Measurements from ENCODE around the gene CACNA1C. TPM values are rescaled to one million over a fixed set of nuclear protein-coding genes. Genes with fewer than 3 reads are reported as not detected.

Gene CACNA1C
- total RNA-seq, 2 experiments from 2014 or later, result 0.69 to 1.4 TPM

DNA sequence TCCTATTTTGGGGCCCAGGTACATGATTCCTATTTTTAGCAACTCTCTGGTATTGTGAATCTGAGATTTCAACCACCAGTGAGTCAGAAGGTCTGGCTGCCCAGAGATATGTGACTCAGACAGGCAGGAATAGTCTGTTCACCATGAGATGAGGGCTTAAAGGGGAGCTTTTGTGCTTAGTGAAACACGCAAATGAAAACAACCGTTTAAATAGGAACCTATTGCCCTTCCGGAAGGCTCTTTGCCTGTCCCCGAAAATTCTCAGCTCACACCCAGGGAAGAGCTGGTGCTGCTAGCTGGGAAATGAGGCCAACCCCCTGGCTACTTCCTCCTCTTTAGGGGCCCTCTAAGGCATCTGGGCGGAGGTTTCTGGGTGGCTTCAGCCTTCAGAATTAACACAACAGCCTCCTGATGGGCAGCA, 283.6 kb downstream of the CACNA1C start:
- Histone ChIP-seq H3K4me2 (ENCODE audit: low read length) (no peak overlapping the region), H3K4me3 (ENCODE audit: low read depth, low read length, poor library complexity, severe bottlenecking) (no peak overlapping the region), H2AFZ (ENCODE audit: low read length) (no peak overlapping the region), H3K79me2 (ENCODE audit: insufficient read depth, low read depth, low read length) (no peaks in the 10 kb centered on the region), H3K4me1 (ENCODE audit: insufficient read depth, low read length, poor library complexity, severe bottlenecking) (no peaks in the 10 kb centered on the region), H3K27ac (ENCODE audit: low read depth, low read length, poor library complexity, severe bottlenecking) (no peak overlapping the region), H3K9me3 (ENCODE audit: low read length) (no peaks in the 10 kb centered on the region), H4K20me1 (ENCODE audit: insufficient read depth, low read length) (no peaks in the 10 kb centered on the region), H3K9me2 (ENCODE audit: insufficient read depth, low read length) (no peaks in the 10 kb centered on the region), H3K36me3 (ENCODE audit: insufficient read depth, low read length) (no peaks in the 10 kb centered on the region)
- no peak for TF ChIP-seq EZH2phosphoT487 (IDR thresholded peaks at IDR 0.05; ENCODE audit: borderline replicate concordance, low read depth, low read length)
- TF ChIP-seq, protein P1, sequence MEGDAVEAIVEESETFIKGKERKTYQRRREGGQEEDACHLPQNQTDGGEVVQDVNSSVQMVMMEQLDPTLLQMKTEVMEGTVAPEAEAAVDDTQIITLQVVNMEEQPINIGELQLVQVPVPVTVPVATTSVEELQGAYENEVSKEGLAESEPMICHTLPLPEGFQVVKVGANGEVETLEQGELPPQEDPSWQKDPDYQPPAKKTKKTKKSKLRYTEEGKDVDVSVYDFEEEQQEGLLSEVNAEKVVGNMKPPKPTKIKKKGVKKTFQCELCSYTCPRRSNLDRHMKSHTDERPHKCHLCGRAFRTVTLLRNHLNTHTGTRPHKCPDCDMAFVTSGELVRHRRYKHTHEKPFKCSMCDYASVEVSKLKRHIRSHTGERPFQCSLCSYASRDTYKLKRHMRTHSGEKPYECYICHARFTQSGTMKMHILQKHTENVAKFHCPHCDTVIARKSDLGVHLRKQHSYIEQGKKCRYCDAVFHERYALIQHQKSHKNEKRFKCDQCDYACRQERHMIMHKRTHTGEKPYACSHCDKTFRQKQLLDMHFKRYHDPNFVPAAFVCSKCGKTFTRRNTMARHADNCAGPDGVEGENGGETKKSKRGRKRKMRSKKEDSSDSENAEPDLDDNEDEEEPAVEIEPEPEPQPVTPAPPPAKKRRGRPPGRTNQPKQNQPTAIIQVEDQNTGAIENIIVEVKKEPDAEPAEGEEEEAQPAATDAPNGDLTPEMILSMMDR (conservative IDR thresholded peaks at IDR 0.05; ENCODE audit: low read length), result no peak
- ChIA-PET POLR2A (interaction anchor here (0.7 kb wide), 1 partner anchor 900 kb away, joined by 4 read pairs; no protein-coding TSS in a partner anchor), CTCF (ENCODE audit: unreplicated experiment) (no interaction called here)
- DNase-seq (ENCODE audit: low spot score), result no peak
- no TSS peak for BruUV-seq (replicated peaks)
- intact Hi-C loops (cut with micrococcal nuclease; ENCODE audit: unreplicated experiment), result no loop called here

DNA sequence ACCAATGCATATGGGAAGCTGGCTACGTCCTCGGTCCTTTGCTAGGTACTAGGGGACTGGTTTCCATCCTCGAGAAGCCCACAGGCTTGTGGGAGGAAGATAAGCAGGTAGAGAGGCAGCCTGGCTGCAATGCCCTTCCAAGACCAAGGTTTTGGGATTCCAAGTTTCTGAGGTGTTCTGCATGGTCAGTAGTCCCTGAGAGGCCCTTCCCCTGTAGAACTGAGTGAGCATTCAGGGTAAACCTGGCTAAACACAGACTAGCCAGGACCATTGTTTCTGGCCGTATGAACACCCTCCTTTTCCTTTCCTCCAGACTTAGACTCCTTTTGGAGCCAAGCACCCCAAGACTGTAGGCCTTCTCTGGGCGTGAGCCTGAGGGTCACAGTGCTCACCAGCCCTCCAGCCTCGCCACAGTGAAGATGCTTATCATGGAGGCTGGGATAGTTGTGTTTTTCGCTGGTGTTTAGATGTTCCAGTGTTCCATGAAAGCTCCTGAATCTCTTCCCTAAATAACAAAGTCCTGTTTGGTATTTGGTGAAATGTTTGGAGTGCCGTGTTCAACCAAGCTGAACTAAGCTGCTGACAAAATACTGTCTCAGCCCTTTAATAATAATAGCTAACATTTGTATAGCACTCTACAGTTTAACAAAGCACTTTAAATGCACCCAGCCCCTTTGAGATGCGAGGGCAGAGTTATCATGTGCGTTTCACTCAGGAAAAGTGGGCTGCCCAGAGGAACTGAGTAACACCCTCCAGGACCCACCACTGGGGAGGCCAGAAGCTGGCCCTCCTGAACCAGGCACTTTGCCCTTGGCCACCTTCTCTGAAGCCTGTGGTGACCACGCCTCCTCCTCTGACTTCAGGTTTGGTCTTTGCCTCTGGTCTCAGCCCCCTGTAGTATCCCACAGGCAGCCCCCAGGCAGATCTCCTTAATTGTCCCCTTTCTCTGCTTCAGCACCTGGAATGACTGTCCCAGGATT, 284.5 kb downstream of the CACNA1C start:
- TF ChIP-seq, protein P1 (conservative IDR thresholded peaks at IDR 0.05; ENCODE audit: low read length), result no peak
- no peak for TF ChIP-seq EZH2phosphoT487 (IDR thresholded peaks at IDR 0.05; ENCODE audit: borderline replicate concordance, low read depth, low read length)
- Histone ChIP-seq H3K27ac (ENCODE audit: low read depth, low read length, poor library complexity, severe bottlenecking) (no peak overlapping the region), H3K4me3 (ENCODE audit: low read depth, low read length, poor library complexity, severe bottlenecking) (no peak overlapping the region), H2AFZ (ENCODE audit: low read length) (no peak overlapping the region), H3K36me3 (ENCODE audit: insufficient read depth, low read length) (no peaks in the 10 kb centered on the region), H3K4me1 (ENCODE audit: insufficient read depth, low read length, poor library complexity, severe bottlenecking) (no peaks in the 10 kb centered on the region), H3K4me2 (ENCODE audit: low read length) (no peak overlapping the region), H3K9me3 (ENCODE audit: low read length) (no peaks in the 10 kb centered on the region), H4K20me1 (ENCODE audit: insufficient read depth, low read length) (no peaks in the 10 kb centered on the region), H3K9me2 (ENCODE audit: insufficient read depth, low read length) (no peaks in the 10 kb centered on the region), H3K79me2 (ENCODE audit: insufficient read depth, low read depth, low read length) (no peaks in the 10 kb centered on the region)
- CTCF ChIA-PET (ENCODE audit: unreplicated experiment), result no interaction called here
- DNase-seq (ENCODE audit: low spot score), result no peak
- POLR2A ChIA-PET, result interaction anchor here (0.7 kb wide), 1 partner anchor 385 kb away, joined by 3 read pairs; no protein-coding TSS in a partner anchor
- intact Hi-C loops (cut with micrococcal nuclease; ENCODE audit: unreplicated experiment), result no loop called here
- BruUV-seq (replicated peaks), result no TSS peak

DNA sequence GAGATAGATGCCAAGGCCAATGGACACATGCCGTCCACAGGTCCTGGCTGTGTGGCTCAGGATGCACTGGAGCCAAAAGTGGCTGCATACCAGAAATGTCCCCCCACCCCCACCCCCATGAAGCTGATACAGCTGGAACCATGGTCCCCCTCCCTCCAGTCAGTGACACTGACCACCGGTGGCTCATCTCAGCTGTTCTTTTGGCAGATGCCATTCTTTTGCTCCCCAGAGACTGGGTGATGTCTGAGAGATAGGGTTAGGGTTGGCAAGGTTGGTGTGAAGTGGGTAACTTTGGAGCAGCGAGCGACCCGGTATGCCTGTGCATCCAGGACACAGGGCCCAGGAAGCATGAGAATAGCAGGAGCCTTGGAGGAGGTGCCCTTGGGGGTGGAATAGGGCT, 285.6 kb downstream of the CACNA1C start:
- no TSS peak for BruUV-seq (replicated peaks)
- Histone ChIP-seq H2AFZ (ENCODE audit: low read length) (no peak overlapping the region), H3K4me2 (ENCODE audit: low read length) (no peak overlapping the region), H3K36me3 (ENCODE audit: insufficient read depth, low read length) (no peaks in the 10 kb centered on the region), H4K20me1 (ENCODE audit: insufficient read depth, low read length) (no peaks in the 10 kb centered on the region), H3K9me2 (ENCODE audit: insufficient read depth, low read length) (no peaks in the 10 kb centered on the region), H3K4me3 (ENCODE audit: low read depth, low read length, poor library complexity, severe bottlenecking) (no peak overlapping the region), H3K79me2 (ENCODE audit: insufficient read depth, low read depth, low read length) (no peaks in the 10 kb centered on the region), H3K4me1 (ENCODE audit: insufficient read depth, low read length, poor library complexity, severe bottlenecking) (peaks cover under 1% of the 10 kb centered on the region), H3K9me3 (ENCODE audit: low read length) (no peaks in the 10 kb centered on the region), H3K27ac (ENCODE audit: low read depth, low read length, poor library complexity, severe bottlenecking) (no peak overlapping the region)
- intact Hi-C loops (cut with micrococcal nuclease; ENCODE audit: unreplicated experiment), result no loop called here
- CTCF ChIA-PET (ENCODE audit: unreplicated experiment), result no interaction called here
- POLR2A ChIA-PET, result no interaction called here
- no peak for DNase-seq (ENCODE audit: low spot score)
- TF ChIP-seq EZH2phosphoT487 (IDR thresholded peaks at IDR 0.05; ENCODE audit: borderline replicate concordance, low read depth, low read length), result no peak
- TF ChIP-seq, protein P1 (conservative IDR thresholded peaks at IDR 0.05; ENCODE audit: low read length), result no peak
